Globus pallidus (tissue), 1 donor: ENCODE results near the gene DCTN4.

Source experiments
- DNase-seq: peaks from one replicate; pipeline ENCODE4 v3.0.0-alpha.2; 2015; ENCODE audit warnings: low spot score

The DCTN4 gene

DNA sequence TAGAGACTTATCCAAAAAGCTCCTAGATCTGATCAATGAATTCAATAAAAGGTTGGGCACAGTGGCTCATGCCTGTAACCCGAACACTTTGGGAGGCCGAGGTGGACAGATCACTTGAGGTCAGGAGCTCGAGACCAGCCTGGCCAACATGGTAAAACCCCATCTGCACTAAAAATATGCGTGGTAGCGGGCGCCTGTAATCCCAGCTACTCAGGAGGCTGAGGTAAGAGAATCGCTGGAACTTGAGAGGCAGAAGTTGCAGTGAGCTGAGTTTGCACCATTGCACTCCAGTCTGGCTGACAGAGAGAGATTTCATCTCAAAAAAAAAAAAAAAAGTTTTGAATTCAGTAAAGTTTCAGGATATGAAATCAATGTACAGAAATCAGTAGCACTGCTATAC, 20.0 kb downstream of the DCTN4 start:
- DNase-seq = no peak

DNA sequence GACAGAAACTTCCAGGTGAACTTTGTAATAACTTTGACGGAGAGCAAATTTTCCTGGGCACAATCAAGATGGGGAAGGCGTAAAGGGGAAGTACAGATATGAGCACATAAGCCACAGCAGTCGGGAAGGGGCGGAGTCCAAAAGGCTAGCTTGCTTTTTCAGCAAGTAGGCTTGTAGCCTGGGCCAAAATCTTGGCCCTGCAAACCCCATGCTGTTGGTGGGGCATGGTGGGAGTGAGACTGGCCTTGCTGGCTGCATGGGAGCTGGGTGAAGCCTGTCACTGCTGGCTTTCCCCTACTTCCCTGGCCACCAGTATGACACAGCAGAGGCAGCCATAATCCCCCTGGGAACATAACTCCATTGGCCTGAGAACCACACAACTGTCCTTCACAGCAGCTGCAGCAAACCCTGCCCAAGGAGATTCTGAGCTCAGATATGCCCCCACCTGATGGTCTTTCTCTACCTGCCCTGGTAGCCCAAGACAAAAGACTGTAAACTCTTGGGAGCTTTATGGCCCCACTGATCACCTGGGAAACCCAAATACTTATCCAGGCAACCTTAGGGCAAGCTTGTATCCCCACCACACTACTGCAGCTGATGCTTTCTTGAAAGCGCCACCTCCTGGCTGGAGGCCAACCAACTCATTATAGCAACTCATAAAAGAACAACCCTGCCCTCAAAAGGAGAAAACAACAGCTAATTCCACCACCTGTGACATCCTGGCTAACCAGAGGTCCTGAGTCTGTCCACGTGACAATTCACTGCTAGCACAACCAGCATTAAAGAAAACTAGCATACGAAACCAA, 24.0 kb downstream of the DCTN4 start:
- peak; percentile 40 for DNase-seq

DNA sequence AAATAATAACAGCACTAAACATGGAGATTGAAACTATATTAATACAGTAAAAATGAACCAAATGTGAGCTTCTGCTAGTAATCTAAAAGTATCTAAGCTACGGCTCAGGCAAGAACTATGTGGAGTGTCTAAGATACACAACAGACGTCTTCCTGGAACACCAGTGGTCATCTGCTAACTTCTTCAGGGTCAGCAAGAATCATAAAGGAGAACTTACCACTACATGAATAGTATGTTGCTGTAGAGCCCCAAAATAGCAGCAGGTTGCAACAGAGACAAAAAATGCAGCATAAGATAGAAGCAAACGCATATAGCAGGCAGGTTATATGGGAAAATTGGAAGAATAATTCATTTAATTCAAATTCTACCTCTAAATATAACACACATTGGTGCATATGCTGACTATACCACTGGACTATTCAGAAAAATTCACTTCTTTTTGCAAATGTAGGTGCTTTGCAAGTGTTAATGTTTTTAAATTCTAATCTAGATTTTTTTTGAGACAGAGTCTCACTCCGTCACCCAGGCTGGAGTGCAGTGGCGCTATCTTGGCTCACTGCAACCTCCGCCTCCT, 27.1 kb downstream of the DCTN4 start:
- DNase-seq = peak; percentile 45

DNA sequence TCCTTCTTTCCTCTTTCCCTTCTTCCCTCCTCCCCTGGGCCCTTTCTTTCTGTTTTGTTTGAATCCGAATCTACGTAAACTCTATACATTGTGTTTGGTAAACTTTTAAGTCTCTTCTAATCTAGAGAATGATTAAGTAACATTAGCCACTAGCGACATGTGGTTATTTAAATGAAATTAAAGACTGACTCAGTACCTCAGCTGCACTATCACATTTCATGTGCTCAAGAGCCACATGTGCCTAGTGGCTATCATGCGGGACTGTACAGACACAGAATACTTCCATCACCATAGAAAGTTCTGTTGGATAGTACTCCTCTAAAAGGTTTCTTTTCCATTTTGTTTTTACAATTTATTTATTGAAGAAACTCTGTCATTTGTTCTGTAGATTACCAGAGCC, 29.0 kb downstream of the DCTN4 start:
- DNase-seq = no peak

DNA sequence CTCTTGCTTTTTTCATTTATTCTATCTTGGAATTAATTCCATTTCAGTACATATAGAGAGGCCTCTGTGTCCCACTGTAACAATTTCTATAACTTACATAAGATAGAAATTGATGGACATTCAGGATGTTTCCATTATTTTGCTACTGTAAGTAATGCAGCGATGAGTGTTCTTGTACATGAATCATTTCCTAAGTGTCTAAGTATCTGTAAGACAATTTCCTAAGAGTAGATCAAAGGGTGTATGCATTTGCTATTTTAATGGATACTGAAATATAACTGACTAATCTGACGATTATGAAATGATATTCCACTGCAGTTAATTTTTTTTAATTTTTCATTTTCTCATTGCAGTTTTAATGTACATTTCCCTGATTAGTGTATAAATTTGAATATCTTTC, 35.0 kb downstream of the DCTN4 start:
- DNase-seq = no peak

DNA sequence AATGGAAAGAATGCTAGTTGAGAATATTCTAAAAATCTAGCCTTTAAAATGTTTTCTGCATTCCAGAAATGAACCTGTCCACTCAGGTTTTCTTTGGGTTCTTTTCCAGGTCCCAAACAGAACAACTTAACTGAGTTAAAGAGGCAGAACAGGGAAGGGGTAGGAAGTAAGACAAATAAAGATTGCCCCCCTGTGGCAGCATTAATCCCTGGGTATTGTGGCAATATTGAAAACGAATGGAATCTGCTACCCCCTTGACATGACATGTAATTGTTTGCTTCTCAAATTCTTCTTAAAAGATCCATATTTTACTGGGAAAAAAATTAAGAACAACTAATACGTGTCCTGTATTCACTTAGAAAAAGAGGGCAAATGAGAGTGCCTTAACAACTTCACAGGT, 48.7 kb downstream of the DCTN4 start:
- no peak for DNase-seq

DNA sequence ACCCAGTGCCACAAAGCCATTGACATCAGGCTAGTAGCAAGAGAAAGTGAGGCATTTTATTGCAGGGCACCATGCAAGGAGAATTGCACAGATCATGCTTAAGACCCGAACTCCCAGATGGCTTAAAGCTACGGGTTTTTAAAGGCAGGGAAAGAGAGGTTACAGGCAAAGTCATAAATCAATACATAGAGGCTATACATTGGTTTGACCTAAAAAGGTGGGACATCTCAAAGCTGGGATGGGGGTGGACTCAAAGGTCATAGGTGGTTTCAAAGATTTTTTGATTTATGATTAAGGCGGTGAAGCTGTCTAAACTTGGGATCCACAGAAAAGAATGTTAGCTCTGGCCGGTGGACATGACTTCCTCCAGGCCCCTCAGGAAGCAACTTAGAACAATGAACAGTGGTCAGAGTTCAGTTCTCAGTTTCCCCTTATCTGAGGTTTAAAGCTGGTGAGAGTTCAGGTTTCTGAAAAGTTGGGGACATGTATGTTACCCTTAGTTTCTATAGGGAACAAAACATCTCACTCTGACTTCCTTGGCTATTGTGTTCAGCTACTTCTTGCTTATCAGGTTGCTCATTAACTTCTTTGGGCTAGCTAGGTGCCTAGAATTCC, 51.9 kb downstream of the DCTN4 start:
- DNase-seq = no peak

DNA sequence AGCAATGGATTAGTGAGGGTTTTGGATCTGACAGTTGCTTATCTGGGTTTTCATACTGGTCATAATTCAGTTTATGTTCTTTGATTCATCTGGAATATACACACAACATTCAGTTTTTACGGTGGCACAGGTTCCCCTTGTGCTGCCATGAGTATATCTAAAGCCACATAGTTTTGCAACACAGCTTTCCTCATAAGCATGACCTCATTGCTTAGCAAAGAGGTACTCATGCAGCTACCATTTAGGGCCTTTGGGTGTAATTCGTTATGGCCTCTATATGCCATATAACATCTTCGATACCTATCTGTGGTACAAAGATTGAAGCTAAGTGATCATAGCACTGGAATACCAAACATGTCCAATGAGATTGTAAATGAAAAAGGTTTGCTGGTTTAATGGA, 55.1 kb downstream of the DCTN4 start:
- DNase-seq = no peak

DNA sequence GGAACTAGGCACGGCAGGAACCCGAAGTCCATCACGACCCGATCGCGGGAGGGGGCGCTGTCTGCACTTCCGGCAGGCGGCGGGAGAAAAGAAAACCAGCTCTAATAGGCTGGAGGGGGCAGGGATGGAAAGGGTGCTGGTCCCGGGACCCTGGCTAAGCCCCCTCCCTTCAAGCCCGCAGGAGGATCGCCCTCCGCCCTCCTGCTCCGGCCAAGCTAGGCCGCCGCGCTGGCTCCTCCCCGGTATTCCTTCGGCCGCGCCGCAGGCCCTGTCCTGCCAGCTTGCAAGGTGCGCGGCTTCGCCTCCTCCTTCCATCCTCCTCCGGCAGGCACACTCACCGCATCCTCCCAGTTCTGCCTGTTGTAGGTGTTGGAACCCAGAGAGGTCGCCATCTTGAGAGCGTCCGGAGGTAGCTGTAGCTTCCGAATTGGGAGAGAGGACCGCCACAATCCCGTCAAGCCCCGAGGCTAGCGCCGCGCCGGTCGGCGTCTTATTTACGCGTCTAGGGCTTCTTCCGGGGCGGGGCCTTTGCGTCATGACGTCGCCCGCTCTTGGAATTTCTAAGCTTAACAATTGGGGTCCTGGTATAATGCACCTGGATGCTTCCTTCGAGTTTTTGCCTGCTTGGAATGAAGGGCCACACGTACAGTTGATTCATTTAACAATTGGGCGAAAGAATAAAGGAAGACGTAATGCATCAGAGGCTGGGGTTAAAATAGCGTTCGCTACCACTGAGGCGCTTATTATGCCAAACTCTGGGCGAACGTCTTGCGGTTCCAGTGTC, 58.0 kb downstream of the DCTN4 start, which contains the start of gene RBM22:
TSS of gene RBM22 (minus strand) at position 469 of the 784 bp plus-strand sequence. CDS start at position 392, 77 bp downstream.
- peak; percentile 92 for DNase-seq

DNA sequence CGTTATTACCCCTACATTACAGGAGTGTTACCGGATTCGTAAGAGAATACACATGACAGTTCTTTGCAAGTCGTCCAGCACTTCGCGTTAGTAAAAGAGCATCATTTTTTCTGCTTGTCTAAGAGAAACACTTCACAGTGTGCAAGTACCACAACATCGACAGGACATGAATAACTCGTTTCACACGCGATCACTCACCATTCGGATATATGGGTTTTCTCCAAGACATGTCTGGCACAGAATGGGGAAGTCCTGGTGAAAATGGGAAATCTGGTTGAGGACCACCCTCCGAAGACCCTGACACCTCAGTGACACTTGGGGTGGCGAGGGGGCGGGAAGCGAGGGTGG, 58.6 kb downstream of the DCTN4 start:
- no peak for DNase-seq

DNA sequence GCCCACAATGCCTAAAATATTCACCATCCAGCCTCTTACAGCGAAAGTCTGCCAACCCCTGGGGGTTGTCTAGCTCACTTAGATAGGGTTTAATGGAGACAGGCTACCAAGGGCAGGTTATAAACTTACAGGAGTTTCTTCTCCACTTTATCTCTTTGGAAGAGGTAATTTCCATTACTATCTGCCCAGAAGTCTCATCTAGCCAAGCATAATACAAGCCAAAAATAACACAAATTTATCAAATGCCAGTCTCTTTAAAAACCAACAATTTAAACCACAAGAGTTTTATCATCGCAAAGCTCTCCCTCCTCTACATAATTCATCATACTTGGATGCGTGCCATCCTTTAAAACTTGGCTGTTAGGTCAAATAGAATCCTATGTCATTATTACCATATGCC, 64.2 kb downstream of the DCTN4 start:
- DNase-seq = no peak

DNA sequence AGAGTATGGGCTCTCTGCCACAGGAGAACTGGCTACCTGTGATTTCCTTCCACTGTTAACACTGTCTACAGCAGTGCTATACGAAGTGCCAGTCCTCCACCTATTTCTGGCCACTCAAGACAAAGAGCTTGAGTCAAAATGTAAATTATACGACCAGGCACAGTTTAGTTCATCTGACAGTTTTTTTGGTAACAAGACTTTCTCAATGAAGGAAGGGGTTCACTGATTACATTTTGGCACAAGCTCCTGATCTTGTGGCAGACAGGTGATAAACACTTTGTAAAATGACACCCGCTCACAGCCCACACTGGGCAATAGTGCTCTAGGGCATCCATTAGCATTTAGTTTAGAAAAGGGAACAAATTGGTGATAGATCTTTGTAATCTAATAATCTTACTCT, 66.5 kb downstream of the DCTN4 start:
- DNase-seq = no peak

DNA sequence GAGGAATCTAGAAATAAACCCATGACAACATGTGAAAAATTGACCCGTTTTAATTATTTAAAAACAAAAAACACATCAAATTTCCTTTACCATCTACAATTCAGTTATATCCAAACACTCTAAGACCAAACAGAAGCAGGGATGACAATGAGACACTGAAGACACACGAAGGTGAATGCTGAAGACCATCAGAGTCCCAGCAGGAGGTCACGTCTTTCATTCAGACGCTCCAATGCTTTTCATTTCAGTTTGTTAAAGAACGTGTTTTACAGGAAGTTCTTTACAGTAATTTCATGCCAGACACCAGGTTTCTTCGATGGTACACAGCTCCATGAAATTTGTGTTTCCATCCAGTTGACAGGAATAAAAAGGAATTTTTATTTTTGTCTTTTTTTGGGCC, 68.1 kb downstream of the DCTN4 start:
- DNase-seq = no peak

DNA sequence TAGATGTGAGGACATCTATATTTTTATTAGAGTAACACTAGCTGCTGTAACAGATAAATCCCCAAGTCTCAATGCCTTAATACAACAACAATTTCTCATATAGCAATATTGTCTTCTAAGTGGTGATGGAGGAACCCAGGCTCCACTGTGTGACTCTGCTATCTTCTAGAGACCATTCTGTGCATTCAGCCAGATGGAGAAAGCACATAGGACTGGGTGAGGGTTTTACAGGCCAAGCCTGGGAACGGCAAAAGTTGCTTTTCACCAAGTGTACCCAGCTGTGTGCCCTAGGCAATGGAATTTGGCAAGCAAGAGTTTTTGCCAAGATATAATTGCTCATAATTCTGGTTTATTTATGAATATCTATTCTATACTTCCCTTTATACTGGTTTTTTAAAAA, 69.7 kb downstream of the DCTN4 start:
- no peak for DNase-seq

DNA sequence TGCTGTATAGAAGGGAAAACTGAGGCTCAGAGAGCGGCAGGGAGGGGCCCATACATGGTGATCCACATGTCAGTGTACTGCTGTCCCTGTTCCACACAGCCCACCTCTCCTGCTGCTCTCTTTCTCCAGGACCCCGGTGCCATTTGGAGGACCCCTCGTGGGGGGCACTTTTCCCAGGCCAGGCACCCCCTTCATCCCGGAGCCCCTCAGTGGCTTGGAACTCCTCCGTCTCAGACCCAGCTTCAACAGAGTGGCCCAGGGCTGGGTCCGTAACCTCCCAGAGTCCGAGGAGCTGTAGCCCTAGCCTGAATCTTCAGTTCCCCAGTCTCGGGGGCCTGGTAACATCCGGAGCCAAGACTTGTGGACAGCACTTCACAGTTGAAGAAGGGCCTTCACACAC, 82.2 kb downstream of the DCTN4 start:
- no peak for DNase-seq

DNA sequence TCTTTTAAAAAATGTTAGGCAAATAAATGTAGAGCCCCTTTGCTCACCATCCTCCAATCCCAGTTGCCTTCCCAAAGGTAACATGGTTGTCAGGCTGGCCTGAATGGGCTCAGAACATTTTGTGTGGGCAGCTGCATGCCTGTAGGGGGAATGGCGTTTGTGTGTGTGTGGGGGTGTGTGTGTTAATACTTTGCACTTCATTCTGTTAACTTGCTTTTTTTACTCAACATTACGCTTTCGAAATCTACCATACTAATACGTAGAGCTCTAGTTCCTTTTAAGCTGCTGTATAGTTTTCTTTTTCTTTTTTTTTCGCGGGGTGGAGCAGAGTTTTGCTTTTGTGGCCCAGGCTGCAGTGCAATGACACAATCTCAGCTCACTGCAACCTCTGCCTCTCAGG, 83.7 kb downstream of the DCTN4 start:
- DNase-seq = no peak

DNA sequence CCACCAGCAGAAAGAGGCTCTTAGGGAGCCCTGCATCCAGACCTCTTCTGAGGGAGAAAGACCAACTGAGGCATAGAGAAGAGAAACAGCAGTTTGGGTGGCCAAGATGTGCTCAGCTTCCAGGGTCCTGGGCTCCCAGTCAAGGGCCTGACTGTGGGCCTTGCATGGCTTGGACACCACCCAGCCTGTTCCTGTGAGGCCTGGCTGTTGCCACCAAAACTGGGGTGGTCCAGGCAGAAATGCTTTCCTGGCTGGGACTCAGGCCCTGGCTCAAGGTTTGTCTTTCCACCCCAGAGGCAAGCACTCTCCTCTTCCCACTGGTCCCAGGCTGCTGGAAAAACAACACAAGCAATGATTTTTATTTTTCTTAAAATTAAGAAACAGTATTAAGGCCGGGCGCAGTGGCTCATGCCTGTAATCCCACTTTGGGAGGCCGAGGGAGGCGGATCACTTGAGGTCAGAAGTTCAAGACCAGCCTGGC, 84.4 kb downstream of the DCTN4 start:
- DNase-seq = peak; percentile 43

DNA sequence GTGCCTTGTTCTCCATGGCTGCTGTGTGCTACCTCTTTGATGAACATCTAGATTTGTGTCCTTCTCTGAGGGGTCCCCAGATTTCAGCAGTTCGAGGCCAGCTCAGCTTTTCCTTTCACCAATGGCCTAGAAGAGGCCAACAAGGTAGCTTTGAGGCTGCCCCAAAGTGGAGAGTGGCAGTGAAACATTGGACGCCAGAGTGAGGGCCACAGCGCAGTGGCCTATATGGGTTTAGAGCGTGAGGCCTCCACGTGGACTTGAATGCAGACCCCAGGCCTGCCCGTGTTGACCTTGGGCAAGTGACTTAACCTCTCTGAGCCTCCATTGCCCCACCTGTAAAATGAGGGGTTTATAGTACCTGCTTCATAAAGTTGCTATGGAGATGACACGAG, 85.9 kb downstream of the DCTN4 start:
- no peak for DNase-seq

DNA sequence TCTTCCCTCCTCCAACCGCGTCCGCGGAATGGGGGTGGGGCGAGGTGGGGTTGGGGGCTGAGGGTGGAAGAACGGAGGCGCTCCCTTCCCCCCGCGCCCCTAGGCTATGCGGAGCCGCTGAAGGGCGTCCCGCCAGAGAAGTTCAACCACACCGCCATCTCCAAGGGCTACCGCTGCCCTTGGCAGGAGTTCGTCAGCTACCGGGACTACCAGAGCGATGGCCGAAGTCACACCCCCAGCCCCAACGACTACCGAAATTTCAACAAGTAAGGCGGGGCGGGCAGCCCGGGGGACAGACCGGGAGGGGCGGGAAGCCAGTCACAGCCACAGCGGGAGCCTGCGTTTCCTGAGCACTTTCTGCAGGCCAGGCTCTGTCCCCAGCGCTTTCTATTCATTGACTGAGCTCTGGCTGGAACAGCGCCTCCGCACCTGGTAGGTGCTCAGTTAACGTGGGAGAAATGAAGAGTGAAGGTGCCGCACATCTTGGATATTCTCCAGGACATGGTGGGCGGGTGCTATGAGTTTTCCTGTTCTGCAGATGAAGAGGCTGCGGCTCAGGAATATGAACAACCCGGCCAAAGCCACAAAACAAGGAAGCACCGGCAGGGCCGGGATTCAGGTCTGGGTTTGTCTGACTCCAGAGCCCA, 86.5 kb downstream of the DCTN4 start:
- DNase-seq = no peak

DNA sequence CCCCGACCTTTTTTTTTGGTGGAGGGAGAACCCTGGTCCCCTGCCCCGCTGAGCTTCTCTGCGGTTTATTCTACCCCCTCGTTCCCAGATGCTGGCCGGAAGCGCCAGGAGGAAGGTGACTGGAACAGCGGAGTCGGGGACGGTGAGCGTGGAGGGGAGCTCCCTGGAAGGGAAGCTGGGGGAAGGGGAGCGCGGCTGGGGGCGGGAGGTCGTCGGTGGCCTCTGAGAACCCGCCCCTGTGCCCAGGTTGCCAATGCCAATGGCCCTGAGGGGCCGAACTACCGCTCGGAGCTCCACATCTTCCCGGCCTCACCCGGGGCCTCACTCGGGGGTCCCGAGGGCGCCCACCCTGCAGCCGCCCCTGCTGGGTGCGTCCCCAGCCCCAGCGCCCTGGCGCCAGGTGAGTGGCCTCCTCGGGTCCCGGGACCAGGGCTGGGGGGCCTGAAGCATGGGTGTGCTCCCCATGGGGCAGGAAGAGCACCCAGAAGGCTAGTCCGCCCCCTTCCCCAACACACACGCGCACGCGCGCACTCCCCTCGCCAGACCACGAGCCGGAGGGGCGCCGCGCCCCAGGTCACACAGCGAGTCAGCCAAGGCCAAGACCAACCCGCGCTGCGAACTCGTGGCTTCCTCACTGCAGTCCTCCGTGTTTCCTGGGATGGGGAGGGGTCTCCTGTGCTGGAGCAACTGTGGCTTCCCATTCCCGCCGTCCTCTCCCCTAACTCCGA, 87.1 kb downstream of the DCTN4 start:
- DNase-seq = no peak

DNA sequence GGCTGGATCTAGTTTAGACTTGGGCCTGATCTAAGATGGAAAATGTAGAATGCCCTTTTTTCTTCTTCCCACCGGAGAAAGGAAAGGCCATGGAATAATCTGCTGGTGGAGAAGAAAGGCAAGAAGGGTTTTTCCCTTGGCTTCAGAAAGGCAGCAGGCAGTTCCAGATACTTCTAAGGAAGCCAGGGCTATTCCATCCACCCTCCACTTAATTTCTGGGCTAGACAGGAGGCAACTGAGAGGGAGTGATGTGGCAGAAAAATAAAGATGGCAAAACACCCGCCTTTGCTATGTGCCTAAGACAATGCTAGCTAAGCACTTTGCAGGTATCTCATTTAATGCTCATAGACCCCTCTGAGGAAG, 87.9 kb downstream of the DCTN4 start:
- no peak for DNase-seq
